Lung (tissue), 12 donors: ENCODE results near the gene B4GALNT1. TPM values are rescaled to one million over a fixed set of nuclear protein-coding genes. Genes with fewer than 3 reads are reported as not detected.

ENCODE experiments used
- ATAC-seq: fragments of 200-7000 bp; cut with Tn5 transposase; one replicate; pipeline ENCODE4 v1.9.1; 2020; ENCODE audit warnings: moderate number of reproducible peaks; ENCODE audit not compliant: insufficient read depth, low FRiP score
- DNase-seq, 3 donors: peaks; one replicate each; pipeline ENCODE4 v3.0.0-alpha.2; 2013 to 2017
- H3K27ac ChIP-seq, 2 donors: one replicate each; pipeline ENCODE4 v1.5.1; 2013; ENCODE audit warnings: mild to moderate bottlenecking in 2 of 2, moderate library complexity in 2 of 2, control low read depth in 1 of 2, inconsistent platforms in 1 of 2, low read depth in 1 of 2, low read length in 1 of 2
- H3K27me3 ChIP-seq, 3 donors: one replicate each; pipeline ENCODE4 v1.5.1; 2013; ENCODE audit warnings: low read length in 2 of 3; ENCODE audit not compliant: control insufficient read depth in 3 of 3, insufficient read depth in 3 of 3
- H3K36me3 ChIP-seq, 4 donors: one replicate each; pipeline ENCODE4 v1.5.1; 2013; ENCODE audit warnings: low read length in 4 of 4, mild to moderate bottlenecking in 1 of 4, moderate library complexity in 1 of 4; ENCODE audit not compliant: control insufficient read depth in 4 of 4, insufficient read depth in 4 of 4
- H3K4me1 ChIP-seq, 5 donors: one replicate each; pipeline ENCODE4 v1.5.1; 2013; ENCODE audit warnings: low read length in 5 of 5, mild to moderate bottlenecking in 2 of 5, moderate library complexity in 1 of 5; ENCODE audit not compliant: control insufficient read depth in 5 of 5, insufficient read depth in 5 of 5
- H3K4me3 ChIP-seq: one replicate; pipeline ENCODE4 v1.5.1; 2013; ENCODE audit warnings: mild to moderate bottlenecking, control low read depth, moderate library complexity
- H3K9ac ChIP-seq, 2 donors: one replicate each; pipeline ENCODE4 v1.5.1; 2013; ENCODE audit warnings: low read length in 2 of 2, control low read depth in 1 of 2; ENCODE audit not compliant: insufficient read depth in 1 of 2
- H3K9me3 ChIP-seq, 4 donors: one replicate each; pipeline ENCODE4 v1.5.1; 2013; ENCODE audit warnings: low read length in 3 of 4, mild to moderate bottlenecking in 1 of 4, moderate library complexity in 1 of 4; ENCODE audit not compliant: control insufficient read depth in 4 of 4, insufficient read depth in 3 of 4
- WGBS, 2 donors: extraction: QIAGEN DNeasy Blood & Tissue Kit; methylation state at CpG; one replicate each; pipeline ENCODE4 v1.1.7; 2013; 5-methylcytosine and 5-hydroxymethylcytosine counted together
- polyA plus RNA-seq, 2 donors: library from polyadenylated mRNA; stranded (reverse); fragments of 200-250 nt; gene quantifications; one replicate each; pipeline ENCODE4 v1.2.1, GENCODE V29; 2013
- total RNA-seq, 2 donors: library from RNA; depleted of rRNA in 1 of 2; stranded (reverse); fragments of >200 nt in 1 of 2; gene quantifications; one replicate each; pipeline ENCODE4 v1.2.1, GENCODE V29; 2014 to 2021
- TF ChIP-seq, protein P1 (sequence below): IDR thresholded peaks from 2 replicates; pipeline ENCODE4 v1.5.1; 2012; ENCODE audit warnings: mild to moderate bottlenecking; ENCODE audit errors: control extremely low read depth, extremely low read depth
- donor health status: control.
- donor health status: control.
- donor health status: Bipolar disorder and iron deficiency.
- donor health status: healthy.
- donor health status: DM: yes; HTN: yes; CAD: no.

Gene B4GALNT1
- total and polyA plus RNA-seq, 4 donors = 0.51 to 2.5 (median 0.73) TPM

DNA sequence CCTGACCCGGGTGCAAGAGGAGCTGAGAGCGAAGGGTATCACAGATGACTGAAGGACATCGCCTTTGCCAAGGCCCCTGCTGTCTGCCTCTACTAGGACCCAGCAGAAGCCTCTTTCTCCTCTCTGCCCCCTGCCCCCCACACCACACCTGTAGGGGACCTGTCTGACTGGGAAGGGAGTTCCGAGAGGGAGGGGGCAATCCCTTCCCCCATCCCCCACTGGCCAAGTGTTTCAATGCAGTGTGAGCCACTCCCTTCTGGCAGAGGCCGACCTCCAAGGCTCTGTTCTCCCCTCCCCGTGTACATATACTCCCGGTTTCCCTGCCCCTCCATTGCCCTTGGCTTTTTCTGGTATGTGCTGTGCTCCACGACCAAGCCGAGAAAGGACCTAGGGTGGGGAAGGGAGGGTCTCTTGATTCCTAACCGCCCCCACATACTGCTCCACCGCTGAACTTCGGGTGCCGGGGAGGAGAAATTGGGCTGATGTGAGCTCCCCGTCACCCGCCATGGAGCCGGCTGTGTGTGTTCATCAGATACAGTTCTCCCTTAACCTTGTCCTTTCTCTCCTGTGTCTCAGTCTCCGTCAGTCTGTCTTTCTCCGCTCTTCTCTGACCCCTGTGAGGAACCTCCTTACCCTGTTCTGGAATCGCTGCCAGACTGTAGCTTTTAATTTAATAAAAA is 23.8 kb downstream of the B4GALNT1 start:
- Histone ChIP-seq H3K9ac (no peak overlapping the region), H3K4me3 (no peak overlapping the region), H3K4me1 (peaks cover 0 to 35% (median 8%) of the 10 kb centered on the region in 5 donors), H3K27me3 (peaks cover 0 to 4% (median 0%) of the 10 kb centered on the region in 3 donors), H3K36me3 (peaks cover 0 to 16% (median 4%) of the 10 kb centered on the region in 4 donors), H3K9me3 (no peaks in the 10 kb centered on the region), H3K27ac (no peak overlapping the region)
- DNase-seq = no peak
- TF ChIP-seq, protein P1, sequence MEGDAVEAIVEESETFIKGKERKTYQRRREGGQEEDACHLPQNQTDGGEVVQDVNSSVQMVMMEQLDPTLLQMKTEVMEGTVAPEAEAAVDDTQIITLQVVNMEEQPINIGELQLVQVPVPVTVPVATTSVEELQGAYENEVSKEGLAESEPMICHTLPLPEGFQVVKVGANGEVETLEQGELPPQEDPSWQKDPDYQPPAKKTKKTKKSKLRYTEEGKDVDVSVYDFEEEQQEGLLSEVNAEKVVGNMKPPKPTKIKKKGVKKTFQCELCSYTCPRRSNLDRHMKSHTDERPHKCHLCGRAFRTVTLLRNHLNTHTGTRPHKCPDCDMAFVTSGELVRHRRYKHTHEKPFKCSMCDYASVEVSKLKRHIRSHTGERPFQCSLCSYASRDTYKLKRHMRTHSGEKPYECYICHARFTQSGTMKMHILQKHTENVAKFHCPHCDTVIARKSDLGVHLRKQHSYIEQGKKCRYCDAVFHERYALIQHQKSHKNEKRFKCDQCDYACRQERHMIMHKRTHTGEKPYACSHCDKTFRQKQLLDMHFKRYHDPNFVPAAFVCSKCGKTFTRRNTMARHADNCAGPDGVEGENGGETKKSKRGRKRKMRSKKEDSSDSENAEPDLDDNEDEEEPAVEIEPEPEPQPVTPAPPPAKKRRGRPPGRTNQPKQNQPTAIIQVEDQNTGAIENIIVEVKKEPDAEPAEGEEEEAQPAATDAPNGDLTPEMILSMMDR = no peak
- 74 to 85% methylated on average over 19 of the region's 19 CpGs for WGBS, 2 donors
- ATAC-seq = no peak

DNA sequence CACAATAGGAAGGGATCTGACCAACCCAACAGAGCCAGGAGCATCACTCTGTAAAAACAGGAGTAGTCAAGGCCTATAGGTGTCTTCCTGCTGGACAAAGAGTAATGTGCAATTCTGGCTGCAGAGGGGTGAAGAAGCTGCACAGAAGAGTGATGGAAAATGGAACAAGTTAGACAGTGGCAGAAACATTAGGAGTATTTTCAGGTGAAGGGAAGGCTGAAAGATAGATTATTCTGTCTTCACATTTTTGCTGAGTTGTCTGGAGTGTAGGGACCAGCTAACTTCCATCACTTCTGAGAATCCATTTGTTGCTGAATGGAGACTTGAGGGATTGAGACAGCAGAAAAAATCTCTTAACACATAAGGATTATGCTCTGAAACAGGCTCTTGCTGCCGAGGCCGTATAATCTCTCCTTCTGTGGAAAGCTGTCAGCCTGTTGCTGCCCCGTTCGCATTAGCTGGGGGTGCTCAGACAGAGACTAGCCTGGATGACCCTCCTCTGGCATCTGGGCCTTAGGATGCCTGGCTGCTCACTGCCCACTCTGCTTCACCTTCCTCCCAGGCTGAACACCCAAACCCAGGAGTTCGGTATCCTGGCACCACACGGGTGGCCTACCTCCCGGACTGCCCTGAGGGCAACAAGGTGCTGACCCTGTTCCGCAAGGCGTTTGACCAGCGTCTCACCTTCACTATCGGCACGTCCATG is 24.9 kb downstream of the B4GALNT1 start:
- 88 to 95% methylated on average over 12 of the region's 12 CpGs for WGBS, 2 donors
- H3K27ac ChIP-seq = no peak overlapping the region
- H3K4me1 ChIP-seq = peaks cover 5 to 46% (median 10%) of the 10 kb centered on the region in 5 donors
- peaks cover 0 to 8% (median 4%) of the 10 kb centered on the region in 4 donors for H3K36me3 ChIP-seq
- H3K9me3 ChIP-seq = no peaks in the 10 kb centered on the region
- no peak overlapping the region for H3K9ac ChIP-seq
- ATAC-seq (no peak), DNase-seq (no peak)
- TF ChIP-seq, protein P1 = no peak
- no peak overlapping the region for H3K4me3 ChIP-seq
- peaks cover 0 to 4% (median 0%) of the 10 kb centered on the region in 3 donors for H3K27me3 ChIP-seq

DNA sequence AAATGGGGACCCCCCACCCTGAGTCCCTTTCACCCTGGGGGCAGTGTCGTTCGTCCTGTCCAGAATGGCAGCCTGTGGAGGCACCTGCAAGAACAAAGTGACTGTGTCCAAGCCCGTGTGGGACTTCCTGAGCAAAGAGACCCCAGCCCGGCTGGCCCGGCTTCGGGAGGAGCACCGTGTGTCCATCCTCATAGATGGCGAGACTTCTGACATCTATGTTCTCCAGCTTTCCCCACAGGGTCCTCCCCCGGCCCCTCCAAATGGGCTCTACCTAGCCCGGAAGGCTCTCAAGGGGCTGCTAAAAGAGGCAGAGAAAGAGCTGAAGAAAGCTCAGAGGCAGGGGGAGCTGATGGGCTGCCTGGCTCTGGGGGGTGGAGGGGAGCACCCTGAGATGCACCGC is 26.2 kb downstream of the B4GALNT1 start:
- no peak overlapping the region for H3K27ac ChIP-seq
- no peak overlapping the region for H3K9ac ChIP-seq
- H3K4me3 ChIP-seq = no peak overlapping the region
- no peak for DNase-seq
- ATAC-seq = no peak
- H3K27me3 ChIP-seq = no peaks in the 10 kb centered on the region
- TF ChIP-seq, protein P1 = no peak
- peaks cover 0 to 10% (median 8%) of the 10 kb centered on the region in 4 donors for H3K36me3 ChIP-seq
- 95% methylated on average over 11 of the region's 11 CpGs for WGBS, 2 donors
- peaks cover 5 to 38% (median 10%) of the 10 kb centered on the region in 5 donors for H3K4me1 ChIP-seq
- H3K9me3 ChIP-seq = no peaks in the 10 kb centered on the region
